Suppressor macrophage treated with lipopolysaccharide for 4 hours (primary cell): ENCODE results near the gene PGAM5.
"Not testable (repeated sequence)": the region's sequence is repeated elsewhere in the genome, so short reads cannot be mapped to it uniquely, and the experiment has no call there.

Experiments
- DNase-seq: peaks from one replicate; pipeline ENCODE4 v3.0.0-alpha.2; 2020

Gene PGAM5

GRCh38 chr12:132758825-132759224 lies 48.2 kb downstream of the PGAM5 start:
- DNase-seq, result not testable (repeated sequence)

DNA sequence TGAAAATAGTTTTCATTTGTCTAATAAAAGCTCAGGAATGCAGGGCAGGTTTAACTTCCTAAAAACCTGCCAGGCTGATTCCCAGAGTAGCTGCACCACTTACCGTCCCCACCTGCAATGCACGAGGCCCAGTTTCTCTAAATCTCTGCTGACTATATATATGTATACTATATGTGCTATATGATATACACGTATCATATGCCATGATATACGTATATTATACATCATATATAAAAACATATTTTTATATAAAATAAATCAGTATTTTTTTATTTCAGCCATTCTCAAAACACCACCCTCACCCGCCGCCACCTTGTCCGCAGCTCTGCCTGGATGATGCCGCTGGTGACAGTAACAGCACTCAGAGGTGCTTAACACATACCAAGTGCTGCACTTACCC lies 48.7 kb downstream of the PGAM5 start:
- no peak for DNase-seq

- DNase-seq, result peak; percentile 73
Observed at GRCh38 chr12:132761032-132761920, 50.6 kb downstream of the PGAM5 start, which contains the start of gene ANKLE2. ANKLE2 (minus strand) TSS chr12:132761832; CDS start chr12:132761798, 34 bp downstream.

DNA sequence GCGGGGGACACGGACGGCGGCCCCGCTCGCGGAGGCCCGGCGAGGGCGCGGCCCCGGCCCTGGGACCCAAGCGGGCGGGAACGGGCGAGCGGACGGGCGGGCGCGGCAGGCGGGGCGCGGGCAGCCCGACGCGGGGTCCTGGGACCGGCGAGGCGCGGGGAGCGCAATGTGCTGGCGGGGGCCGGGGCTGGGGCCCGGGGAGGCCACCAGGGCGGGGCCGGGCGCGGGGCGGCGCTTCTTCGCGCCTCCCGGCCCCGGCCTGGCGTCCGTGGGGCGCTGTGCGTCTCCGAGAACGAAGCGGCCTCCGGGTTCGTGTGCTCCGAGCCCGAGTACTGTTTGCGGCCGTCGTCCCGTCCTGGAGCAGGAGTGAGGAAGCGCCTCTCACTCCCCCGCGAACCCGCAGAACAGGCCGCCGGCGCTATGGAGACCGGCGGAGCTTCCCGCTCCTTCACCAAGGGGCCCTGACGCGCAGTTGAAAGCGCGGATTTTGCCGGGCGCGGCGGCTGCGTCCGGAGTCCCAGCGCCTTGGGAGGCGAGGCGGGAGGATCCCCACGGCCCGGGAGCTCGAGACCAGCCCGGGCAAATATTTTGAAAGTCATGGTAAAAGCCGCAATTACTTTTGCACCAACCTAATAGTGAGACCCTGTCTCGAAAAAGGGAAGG lies 51.4 kb downstream of the PGAM5 start:
- DNase-seq, result peak; percentile 97

DNA sequence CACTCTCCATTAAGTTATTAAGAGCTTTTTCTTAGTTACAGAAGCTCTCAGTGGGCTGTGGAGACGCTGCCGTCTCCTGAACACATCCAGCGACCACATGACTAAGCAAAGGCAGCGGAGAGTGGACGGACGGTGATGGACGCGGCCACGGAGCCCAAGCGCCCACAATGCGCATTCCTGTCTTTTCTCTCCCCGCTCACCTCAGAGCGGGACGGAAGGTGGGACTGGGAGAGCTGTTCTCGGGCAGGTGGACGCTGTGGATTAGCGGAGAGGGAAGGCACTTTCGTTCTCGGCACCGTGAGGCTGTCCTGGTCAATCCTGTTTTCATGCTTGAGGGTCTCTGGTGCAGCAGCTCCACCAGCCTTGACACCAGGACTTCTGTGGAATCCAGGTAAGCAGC lies 53.6 kb downstream of the PGAM5 start:
- DNase-seq, result no peak

DNA sequence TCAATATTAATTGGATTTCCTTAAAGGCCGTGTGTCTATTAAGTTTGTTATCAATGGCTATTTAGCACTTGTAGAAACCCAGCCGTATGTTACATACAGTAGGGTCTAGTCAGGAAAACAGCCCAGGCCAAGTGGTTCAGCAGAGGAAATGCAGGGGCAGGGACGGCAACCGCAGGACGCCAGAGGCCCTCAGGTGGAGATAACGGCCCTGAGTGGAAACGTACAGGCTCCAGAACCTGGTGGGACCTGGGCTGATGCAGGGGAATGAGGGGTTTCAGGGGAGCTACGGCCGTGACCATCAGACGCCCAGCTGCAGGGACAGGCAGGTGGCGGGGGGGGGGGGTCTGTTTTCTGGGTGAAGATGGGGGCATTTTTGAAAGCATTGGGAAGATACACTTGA lies 54.7 kb downstream of the PGAM5 start:
- no peak for DNase-seq

GRCh38 chr12:132766380-132767085 lies 55.9 kb downstream of the PGAM5 start:
- peak; percentile 77 for DNase-seq

- DNase-seq, result no peak
Observed at GRCh38 chr12:132771126-132771838, 60.6 kb downstream of the PGAM5 start.
